Hematopoietic multipotent progenitor cell treated with erythropoietin and hydrocortisone succinate and interleukin-3 and kit ligand, for 15 days (in vitro differentiated cells): ENCODE measurements around the gene FARSB.
"Not testable (repeated sequence)": the region's sequence is repeated elsewhere in the genome, so short reads cannot be mapped to it uniquely, and the experiment has no call there.

ENCODE experiments used
- DNase-seq: peaks from one replicate; pipeline ENCODE4 v3.0.0-alpha.2; 2015; ENCODE audit warnings: low spot score

The FARSB gene

DNA sequence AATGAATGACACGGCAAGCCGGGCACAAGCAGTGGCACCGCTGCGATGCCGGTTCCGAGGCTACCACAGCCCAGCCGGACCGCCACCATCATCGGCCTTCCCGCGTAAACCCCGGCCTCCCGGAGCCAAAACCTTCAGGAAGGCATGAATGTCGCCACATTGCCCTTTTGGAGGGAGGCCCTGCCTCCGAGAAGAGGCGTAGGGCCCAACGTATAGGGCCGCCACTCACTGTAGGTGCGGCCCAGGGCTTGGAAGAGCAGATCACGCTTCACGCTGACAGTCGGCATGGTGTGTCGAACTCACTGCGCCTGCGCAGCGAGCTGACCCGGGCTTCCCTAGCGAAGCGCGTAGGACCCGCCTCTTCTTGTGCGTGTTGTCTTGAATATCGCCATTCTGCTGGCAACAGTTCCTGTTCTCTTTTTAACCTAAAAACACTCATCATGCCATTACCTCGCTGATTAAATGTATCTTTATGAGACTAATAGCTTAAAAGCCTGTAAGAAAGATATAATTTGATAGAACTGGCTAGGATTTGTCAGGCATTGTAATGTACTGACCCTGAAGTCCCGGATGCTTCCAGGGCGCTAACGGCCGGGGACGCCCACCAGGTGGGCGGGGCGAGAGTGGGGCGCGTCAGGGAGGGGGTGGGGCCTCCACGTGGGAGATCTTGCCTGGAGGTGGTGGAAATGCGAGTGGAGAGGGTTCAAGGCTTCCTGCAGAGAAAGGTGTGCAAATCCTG lies at the start of gene FARSB:
Gene FARSB, minus strand, starts transcription at position 306 of the 739 bp plus-strand sequence. Its CDS starts 19 bp downstream, at position 287.
- peak; percentile 97 for DNase-seq

DNA sequence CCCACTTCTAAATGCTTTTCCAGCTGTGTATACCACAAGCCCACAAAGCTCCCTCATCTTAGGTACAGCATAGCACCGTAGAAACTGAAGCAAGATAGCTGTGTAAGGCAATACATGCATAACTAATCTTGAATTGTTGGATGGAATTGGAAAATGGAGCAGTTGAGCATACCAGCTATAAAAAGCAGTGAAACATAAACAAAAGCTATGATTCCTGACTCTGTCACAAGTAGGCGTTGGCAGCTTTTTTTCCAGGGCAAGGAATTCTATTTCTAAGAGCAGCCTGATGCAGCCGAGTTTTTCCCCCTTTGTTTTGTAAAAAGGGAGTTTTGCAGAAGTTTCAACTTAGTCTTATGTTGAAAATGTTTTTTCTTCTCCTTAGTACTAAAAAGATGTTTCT lies 48.0 kb upstream of the FARSB start:
- DNase-seq: no peak

DNA sequence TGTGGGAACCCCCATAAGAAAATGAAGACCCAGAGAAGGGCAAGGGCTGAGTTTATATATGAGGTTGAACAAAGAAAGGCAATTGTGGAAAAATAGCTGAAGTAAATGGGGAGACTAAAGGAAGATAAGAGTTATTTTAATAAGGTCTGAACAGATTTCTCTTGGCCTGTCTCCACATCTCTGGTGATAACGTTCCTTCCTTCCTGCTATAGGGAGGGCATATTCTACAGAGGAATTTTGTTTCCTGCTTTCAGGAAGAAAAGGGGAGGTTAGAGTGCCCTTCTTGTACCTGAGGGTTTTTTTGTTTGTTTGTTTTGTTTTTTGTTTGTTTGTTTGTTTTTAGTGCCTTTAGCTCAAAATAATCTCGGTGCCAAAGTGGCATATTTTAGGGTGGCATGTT lies 47.2 kb upstream of the FARSB start:
- no peak for DNase-seq

DNA sequence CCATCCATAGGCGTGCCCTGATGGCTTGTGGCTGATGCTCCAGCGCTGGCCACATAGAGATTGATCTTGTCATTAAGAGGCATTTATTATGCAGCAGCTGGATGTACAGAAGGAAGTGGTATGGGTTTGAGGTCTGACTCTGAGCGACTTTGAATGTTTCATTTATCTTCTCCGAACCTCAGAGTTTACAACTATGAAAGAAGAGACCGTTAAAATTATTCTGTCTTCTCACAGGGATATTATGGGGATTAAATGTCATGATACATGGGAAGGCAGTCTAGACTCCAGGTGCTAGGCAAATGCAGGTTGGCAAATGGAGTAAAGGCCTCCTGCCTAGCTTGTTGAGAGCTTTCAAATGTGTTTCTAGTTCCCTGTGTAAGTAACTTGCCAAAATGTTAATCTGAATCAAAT lies 45.8 kb upstream of the FARSB start:
- no peak for DNase-seq

DNA sequence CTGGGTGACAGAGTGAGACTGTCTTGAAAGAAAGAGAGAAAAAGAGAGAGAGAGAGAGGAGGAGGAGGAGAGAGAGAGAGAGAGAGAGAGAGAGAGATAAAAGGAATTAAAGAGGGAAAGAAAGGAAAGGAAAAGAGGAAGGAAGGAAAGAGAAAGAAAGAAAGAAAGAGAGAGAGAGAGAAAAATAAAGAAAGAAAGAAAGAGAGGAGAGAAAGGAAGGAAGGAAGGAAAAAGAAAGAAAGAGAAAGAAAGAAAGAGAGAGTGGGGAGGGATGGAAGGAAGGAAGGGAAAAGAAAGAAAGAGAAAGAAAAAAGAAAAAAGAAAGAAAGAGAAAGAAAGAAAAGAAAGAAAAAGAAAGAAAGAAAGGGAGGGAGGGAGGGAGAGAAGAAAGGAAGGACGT lies 45.3 kb upstream of the FARSB start:
- DNase-seq: no peak

DNA sequence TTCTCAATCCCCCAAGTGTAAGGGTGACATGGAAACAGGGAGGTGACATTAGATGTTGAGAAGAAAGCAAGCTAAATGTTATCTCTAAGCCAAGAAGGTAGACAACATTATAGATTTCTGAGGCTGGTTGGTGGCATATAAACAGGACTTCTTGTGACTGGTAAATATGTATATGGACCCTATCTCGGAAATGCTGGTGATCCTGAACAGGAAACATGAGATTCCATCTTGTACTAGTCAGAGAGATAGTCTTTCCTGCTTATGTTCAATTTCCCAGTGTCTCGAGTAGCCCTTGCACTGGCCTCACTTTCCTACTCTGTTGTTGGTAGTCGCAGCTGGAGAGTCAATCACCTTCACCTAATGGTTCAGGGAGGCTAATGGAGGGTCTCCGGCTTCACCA lies 42.4 kb upstream of the FARSB start:
- DNase-seq: no peak

DNA sequence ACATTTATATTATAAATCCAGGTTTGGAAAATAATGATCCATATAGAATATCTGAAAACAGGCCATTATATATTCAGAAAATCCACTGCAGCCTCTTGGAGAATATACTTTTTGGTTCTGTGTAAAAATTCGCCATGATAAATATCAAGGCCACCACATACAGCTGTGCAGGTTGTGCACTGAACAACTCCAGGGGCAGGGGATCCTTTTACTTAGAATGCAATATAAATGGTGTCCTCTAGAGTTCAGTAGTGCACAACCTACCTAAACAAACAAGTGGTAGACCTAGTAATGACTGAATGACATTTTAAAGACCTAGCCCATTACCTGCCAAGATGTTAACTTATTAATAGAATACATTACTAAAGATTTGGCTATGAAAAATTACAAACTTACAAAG lies 37.9 kb upstream of the FARSB start:
- no peak for DNase-seq

DNA sequence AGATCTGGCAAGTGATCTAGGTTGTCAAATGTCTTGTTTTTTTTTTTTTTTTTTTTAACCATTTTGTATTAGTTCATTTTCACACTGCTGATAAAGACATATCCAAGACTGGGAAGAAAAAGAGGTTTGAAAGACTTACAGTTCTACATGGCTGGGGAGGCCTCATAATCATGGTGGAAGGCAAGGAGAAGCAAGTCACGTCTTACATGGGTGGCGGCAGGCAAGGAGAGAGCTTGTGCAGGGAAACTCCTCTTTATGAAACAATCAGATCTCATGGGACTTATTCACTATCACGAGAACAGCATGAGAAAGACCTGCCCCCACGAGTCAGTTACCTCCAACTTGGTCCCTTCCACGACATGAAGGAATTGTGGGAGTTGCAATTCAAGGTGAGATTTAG lies 37.5 kb upstream of the FARSB start:
- not testable (repeated sequence) for DNase-seq

DNA sequence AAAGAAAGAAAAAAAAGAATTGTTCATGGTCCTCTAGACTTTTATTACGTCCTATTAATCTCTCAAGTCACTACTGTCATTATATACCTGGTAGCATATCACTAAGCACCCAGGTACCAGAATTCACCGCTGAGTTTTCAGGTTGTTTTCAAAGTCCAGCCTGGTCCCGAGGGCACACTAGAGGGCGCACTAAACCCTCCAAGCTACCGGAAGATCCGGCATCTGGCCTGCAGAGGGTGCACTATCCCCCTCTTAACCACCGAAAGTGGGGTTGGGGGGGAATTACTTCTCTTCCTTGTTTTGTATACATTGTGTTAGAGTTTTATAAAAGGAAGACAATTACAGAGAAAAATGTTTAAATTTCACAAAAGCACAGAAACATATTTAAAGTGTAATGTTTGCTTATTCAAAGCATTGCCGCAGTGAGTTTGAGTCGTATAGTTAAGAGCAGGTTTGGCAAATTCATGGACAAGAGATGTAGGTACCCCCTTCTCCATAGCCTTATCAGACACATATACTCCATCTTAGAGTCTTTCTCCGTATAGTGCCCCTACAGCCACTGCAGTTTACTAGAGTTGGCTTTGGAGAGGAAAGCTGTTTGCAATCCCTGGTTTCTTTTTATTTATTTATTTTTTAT lies 34.8 kb upstream of the FARSB start:
- peak; percentile 73 for DNase-seq

DNA sequence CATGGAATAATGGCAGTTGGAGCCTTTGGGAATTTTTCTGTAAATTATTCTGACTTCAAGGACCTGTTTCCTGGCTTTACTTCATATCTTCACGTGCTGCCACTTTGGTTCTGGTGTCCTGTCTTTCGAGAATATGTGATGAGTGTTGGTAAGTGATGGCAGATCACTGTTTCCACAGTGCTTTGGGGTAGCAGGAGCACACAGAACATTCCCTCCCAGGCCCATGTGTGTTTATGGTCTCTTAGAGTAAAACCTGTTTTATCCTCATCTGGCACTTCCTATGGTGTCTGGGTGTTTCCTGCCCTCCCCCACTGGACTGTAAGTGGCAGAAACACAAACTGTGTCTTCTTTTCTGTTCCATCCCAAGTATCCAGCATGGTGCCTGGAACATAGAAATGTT lies 33.4 kb upstream of the FARSB start:
- no peak for DNase-seq

DNA sequence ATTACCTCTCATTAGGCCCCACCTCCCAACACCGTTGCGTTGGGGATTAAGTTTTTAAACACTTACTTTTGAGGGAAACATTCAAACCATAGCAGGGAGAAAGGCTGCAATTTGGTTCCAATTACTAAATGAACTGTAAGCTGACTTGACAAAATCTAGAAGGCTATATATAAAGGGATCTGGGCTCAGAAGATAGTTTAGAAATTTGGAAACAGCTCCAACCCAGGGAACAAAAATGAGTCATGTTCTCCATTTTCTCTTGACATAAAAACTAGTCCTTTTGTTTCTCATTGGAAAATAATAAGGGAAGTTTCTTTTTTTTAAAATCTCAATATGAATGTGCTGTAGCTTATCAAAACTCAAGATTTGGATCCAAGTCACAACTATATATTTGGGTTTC lies 33.0 kb upstream of the FARSB start:
- no peak for DNase-seq

DNA sequence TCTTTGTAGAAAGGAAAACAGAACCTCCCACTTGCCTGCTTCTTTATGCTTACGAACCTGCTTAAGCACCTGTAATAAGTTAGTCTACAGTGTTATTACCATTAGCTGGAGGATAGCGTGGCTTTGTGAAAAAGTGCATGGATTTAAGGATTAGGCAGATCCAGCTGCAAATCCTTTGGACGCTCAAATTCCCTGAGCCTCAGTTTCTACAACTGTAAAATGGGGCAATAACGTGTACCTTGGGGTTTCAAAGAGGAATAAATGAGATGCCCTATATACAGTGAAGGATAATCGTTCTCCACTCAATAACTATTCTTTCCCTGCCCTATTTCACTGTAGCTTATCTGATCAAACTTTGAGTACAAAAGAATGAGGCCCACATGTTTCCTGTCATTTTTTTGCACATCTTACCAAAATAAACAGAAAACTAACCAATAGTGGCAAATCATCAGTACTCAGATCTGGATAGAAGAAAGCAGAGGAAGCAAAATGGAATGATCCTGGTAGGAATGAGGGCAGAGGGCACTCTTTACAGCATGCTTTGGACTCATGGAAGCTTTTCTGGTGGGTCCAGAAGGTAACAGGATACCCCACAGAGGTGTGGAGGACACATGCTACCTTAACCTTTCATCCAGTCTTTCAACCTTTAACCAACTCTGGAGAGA lies 30.3 kb upstream of the FARSB start:
- DNase-seq: no peak

DNA sequence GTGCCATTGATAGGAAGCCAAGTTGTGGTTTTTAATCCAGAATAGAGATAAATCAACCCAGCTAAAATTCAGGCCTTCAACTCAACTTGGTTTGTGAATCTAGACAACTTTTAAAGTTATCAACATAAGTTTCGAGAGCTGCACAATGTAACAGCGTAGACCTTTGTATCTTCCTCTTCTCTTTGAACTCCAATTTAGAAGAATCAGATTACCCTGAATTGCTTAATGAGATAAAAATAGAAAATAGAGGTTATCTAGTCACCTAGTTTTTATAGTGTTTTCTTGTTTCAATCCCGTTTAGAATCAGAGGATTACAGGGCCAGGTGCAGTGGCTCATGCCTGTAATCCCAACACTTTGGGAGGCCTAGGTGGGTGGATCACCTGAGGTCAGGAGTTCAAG lies 27.9 kb upstream of the FARSB start:
- no peak for DNase-seq

DNA sequence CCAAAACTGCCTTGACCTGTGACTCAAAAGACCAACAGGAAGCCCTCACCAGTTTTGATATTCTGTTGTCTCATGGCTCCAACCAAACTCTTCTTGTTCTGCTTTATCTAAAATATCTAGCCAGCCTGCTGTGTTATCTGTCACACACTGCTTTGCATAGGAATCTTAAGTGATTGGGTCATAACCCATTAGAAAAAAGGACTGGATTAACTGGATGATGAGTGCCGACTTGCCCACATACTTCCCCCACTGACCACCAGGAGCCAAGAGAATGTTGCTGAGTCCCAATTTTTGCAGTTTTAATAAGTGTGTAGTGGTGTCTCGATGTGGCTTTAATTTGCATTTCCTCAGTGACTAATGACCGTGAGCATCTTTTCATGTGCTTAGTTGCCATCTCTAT lies 22.1 kb upstream of the FARSB start:
- no peak for DNase-seq

DNA sequence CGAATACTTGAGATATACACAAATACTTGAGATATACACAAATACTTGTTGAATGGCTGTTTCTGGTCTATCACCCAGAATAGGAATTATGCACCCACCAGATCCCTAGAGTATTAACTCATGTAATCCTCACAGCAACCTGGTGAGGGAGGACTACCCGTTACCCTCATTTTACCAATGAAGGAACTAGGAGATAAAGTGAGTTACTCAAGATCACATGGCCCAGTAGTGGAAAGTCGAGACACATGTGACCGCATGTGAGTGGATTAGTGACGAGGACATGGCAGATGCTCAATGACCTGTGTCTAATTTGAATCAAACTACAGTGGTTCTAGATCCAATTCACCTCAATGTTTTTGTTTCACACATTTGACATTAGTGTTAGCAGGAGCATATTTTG lies 18.0 kb upstream of the FARSB start:
- DNase-seq: no peak

DNA sequence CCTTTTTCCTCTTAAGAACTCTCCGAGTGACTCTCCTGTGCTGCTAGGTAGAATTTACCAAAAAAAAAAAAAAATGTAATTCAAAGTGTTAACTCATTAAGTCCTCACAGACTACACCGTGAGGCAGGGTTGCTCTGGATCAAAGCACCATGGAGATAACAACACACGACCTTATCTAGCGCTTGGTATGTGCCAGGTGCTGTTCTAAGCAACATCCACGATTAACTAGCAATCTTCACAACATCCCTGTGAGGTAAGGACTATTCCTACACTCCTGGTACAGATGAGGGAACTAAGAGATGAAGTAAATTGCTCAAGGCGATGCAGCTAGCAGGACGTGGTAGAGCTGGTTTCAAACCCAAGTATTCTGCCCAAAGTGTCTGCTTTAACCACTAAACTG lies 17.4 kb upstream of the FARSB start:
- no peak for DNase-seq

DNA sequence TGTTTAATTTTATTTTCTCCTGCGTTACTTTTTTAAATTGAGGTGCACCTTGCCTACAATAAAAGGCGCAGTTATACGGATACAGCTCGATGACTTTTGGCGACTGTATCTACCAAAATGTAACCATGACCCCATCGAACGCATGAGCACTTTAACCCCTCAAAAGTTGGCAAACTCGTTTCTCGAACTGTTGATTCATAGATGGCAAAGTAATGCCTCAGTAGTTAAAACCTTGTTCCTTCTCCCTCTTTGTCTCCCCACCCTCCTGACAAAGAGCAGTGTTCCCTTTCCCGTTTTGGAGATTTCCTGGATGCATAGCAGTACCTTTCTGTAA lies 16.1 kb upstream of the FARSB start:
- DNase-seq: no peak

DNA sequence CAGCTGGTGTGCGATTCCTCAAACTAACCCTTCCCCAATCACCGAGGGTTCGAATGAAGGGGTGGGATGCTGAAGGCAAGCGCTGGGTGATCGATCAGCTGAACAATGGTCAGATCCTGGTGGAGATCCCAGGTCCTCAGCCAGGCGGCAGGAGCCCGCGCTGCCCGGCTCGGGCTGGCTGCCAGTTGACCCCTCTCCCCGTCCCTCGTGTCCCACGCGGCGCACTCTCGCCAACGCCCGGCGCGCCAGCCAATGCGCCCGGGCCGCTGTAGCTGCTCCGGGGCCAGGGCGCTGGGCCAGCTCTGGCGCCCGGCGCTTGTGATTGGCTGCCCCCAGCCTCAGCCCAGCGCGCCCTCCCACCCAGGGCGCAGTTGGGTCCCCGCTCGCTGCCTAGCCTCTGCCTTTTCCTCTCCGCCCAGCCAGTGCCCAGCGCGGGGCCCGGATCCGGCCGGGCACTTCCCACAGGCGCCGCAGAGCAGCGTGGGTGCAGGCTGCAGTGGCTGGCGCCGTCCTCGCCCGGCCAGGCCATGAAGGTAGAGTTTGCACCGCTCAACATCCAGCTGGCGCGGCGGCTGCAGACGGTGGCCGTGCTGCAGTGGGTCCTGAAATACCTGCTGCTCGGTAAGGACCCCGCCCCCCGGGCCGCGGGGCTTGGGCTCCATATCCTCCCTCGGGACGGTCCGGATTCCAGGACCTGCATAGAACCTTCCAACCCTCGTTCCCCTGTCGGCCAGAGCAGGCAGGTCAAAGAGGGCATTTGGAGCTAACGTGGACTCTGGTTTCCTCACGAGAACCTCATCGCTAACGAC lies 15.6 kb upstream of the FARSB start, which contains the start of gene MOGAT1:
Gene MOGAT1, plus strand, starts transcription at position 400 of the 809 bp plus-strand sequence. Its CDS starts 128 bp downstream, at position 528.
- no peak for DNase-seq

DNA sequence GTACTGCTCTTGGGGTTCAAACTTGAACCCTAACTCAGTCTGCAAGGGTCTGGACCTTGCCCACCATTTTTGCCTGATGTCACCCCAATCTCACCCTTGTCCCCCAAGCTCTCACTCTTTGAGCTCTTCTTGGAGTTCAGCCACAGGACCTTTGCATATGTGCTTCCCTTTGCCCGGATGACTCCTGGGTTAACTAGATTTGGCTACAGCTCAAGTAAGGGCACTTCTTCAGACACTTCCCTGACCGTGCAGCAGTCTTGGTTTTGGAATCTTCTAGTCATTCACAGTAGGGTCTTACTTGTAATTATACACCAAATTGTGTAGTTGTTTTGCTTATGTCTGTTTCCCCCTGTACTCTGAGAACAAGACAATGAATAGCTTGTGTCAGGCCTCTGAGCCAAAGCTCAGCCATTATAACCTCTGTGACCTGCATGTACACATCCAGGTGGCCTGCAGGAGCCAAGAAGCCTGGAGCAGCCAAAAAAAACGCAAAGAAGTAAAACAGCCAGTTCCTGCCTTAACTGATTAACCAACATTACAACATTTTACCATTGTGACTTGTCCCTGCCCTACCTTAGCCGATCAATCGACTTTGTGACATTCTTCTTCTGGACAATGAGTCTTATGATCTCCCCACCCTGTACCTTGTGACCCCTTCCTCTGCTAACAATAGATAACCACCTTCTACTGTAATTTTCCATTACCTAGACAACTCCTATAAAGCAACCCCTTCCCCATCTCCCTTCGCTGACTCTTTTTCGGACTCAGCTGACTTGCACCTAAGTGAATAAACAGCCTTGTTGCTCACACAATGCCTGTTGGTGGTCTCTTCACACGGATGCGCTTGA lies 14.5 kb upstream of the FARSB start:
- DNase-seq: no peak

DNA sequence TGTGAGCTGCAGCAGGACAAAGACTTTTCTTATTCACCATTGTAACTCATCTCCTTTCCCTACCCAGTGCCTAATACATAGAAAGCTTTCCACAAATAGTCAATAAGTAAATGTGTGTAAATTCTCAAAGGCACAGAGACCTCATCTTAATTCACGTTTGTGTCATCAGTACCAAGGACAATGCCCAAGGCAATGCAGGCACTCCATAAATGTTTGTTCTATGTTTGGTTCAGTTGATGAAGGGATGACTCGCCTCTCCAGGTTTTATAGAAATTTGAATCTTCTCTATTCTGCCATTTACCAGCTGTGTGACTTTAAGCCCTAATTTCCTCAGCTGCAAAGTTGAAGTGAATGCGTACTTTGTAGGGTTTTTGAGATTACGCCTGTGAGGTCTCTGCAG lies 13.5 kb upstream of the FARSB start:
- DNase-seq: no peak

DNA sequence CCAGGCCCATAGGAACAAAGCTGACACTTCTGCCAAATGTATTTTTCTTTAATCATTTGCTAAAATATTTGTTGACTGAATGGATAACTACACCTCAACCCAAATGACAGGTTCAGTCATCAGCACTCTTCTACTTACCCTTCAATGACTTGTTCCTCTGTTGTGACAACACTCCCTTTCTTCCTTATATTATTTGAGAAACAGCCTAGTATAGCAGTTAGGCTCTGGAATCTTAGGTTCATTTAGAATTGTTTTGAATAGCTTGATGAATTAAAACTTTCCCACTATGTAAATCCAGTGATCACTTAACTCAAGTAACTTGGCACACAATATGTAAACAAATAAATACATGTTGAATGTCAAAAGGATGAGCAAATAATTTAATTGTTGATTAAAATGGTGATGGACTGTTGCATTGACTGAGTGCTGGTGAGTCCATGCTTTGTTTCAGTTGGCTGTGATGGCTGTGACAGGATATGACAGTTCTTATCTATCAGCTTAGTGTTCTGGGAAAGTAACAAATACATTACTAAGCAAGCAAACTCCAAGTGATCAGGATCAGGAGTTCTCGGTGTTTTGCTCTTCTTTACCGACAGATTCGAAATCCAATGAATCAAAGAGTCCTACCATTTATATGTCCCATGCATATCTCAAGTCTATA lies 12.7 kb upstream of the FARSB start:
- no peak for DNase-seq
